ENCODE results near the gene TEX38.

TEX38 gene

DNA sequence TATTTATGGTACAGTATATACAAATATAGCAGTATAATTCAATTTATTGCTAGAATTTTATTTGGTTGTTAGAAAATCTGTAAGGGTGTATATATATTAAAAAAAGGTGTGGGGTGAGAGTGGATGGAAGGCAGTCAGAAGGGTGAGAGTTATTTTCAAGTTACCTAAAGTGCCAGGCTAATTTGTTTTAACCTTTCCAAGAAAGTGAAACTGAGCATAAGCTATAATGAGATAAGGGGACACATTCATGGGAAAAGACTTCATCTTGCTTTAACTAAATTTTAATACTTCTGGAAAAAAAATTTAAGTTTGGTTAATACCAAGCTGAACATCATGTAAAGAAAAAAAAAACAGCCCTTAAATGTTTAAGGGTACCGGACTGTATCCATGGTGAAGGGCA lies 4.9 kb downstream of the TEX38 start:
- in situ Hi-C loops (cut with HindIII; ENCODE audit: low sequenced_read_pairs): no loop called here
- DNase-seq (ENCODE audit: low read depth): no peak

GRCh38 chr1:46677339-46677738 lies 5.7 kb downstream of the TEX38 start:
- no peak for DNase-seq (ENCODE audit: low read depth)
- TF ChIP-seq CTCF (IDR thresholded peaks at IDR 0.05; ENCODE audit: low read depth, low read length, missing control alignments): no peak
- H3K4me3 ChIP-seq (ENCODE audit: low read depth, low read length): no peak overlapping the region
- in situ Hi-C loops (cut with HindIII; ENCODE audit: low sequenced_read_pairs): no loop called here

More for the DNA sequence above, 4.9 kb downstream of the TEX38 start:
- no peak overlapping the region for H3K4me3 ChIP-seq (ENCODE audit: low read depth, low read length)
- TF ChIP-seq CTCF (IDR thresholded peaks at IDR 0.05; ENCODE audit: low read depth, low read length, missing control alignments): no peak

GRCh38 chr1:46679789-46680573 lies 8.3 kb downstream of the TEX38 start:
- no peak for TF ChIP-seq CTCF (IDR thresholded peaks at IDR 0.05; ENCODE audit: low read depth, low read length, missing control alignments)
- no peak overlapping the region for H3K4me3 ChIP-seq (ENCODE audit: low read depth, low read length)
- in situ Hi-C loops (cut with HindIII; ENCODE audit: low sequenced_read_pairs): no loop called here
- no peak for DNase-seq (ENCODE audit: low read depth)

DNA sequence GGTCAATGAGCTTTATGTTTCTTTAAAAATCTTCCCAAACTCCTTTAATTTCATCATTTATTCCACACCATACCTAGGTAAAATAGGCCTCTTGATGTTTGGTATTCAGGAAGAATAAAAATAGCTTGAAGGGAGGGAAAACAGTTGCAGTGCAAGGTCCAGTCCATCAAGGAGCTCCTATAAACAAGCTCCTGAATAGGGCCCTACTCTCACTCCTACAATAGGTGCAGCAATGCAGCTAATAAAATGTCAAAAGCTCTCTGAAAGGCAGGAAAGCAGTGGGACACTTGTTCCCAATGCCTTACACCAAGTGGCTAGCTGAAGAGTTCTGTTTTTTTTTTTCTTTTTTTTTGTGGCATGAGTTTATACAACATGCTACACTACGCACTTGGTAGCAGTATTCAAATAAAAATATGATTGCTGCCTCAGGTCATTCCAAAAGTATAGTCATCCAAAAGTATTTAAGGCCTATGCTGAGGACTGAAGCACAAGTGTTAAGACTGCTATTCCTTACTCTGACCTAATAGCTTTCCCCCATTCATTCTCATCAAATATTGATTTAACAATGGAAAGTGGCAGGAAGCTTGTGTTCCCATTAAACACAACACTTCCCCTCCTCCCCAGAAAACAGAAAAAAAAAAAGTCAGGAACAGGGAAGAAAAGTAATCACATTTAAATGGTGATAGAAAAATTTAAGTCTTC lies 9.8 kb downstream of the TEX38 start:
- DNase-seq (ENCODE audit: low read depth): no peak
- no peak for TF ChIP-seq CTCF (IDR thresholded peaks at IDR 0.05; ENCODE audit: low read depth, low read length, missing control alignments)
- no peak overlapping the region for H3K4me3 ChIP-seq (ENCODE audit: low read depth, low read length)
- in situ Hi-C loops (cut with HindIII; ENCODE audit: low sequenced_read_pairs): no loop called here

DNA sequence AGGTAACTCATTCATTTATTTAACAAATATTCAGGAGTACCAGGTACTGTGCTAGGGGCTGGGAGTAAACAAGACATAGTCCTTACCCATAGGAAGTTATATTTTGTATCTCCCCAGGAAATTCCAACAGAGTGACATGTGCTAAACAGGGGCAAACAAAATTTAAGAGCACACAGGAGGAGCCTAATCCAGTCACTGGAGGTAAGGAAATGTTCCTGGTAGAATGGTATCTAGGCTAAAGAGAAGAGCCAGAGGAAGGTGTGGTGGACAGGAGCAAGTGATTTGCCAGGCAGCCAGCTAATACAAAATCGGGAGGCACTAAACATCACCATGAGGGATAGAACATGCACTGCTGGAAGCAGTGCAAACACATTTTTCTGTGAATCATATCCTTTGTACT lies 10.4 kb downstream of the TEX38 start:
- in situ Hi-C loops (cut with HindIII; ENCODE audit: low sequenced_read_pairs): no loop called here
- no peak overlapping the region for H3K4me3 ChIP-seq (ENCODE audit: low read depth, low read length)
- no peak for TF ChIP-seq CTCF (IDR thresholded peaks at IDR 0.05; ENCODE audit: low read depth, low read length, missing control alignments)
- no peak for DNase-seq (ENCODE audit: low read depth)

DNA sequence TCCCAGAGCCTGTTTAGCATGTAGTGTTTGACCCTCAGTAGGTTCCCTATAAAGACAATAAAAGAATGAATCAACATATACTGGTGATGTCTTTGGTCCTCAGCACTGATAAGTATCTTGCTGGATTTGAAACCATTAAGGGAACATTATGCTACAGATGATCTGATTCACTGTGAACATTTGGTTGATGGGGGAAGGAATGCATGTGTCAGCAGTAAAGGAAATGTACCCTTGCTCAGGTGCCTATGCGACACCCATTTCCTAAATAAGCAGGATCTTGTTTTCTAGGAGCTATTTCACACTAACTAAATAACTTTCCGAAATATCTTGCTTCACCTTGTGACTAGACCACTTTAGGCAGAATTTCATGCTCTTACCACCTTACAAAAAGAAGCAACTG lies 13.0 kb downstream of the TEX38 start:
- no peak for DNase-seq (ENCODE audit: low read depth)
- H3K4me3 ChIP-seq (ENCODE audit: low read depth, low read length): no peak overlapping the region
- no peak for TF ChIP-seq CTCF (IDR thresholded peaks at IDR 0.05; ENCODE audit: low read depth, low read length, missing control alignments)
- in situ Hi-C loops (cut with HindIII; ENCODE audit: low sequenced_read_pairs): no loop called here

Measured in astrocyte of the cerebellum (primary cell).